ENCODE results near the gene APOBEC3C. TPM values are rescaled to one million over a fixed set of nuclear protein-coding genes. Genes with fewer than 3 reads are reported as not detected.
A peak's percentile ranks its signal among the peaks of the same experiment; 100 is the strongest.
"Not testable (repeated sequence)": the region's sequence is repeated elsewhere in the genome, so short reads cannot be mapped to it uniquely, and the experiment has no call there.

Gene APOBEC3C
- total RNA-seq, 1 donor from 2014 or later = 73.6 TPM

- Mint-ChIP-seq H3K4me3 (peak within 1 kb of the TSS; percentile 96), H3K36me3 (ENCODE audit: low read depth) (peaks cover 16% of the 10 kb centered on the region), H3K27ac (peak within 1 kb of the TSS; percentile 95), H3K4me1 (peaks cover 30% of the 10 kb centered on the region)
- not testable (repeated sequence) for H3K27me3 Mint-ChIP-seq, H3K9me3 Mint-ChIP-seq
- intact Hi-C loops (cut with micrococcal nuclease) = loop anchor here (2.0 kb wide), 1 partner anchor 20 kb away; the partner anchor contains the start of gene APOBEC3D
- DNase-seq = peak; percentile 91
Observed at GRCh38 chr22:39040538-39041296, 26.7 kb downstream of the APOBEC3C start, which contains the start of gene APOBEC3F. Gene APOBEC3F, plus strand, starts transcription at chr22:39040864. Its CDS starts 97 bp downstream, at chr22:39040961.

GRCh38 chr22:39041908-39042307 lies 27.9 kb downstream of the APOBEC3C start:
- peaks cover 29% of the 10 kb centered on the region for H3K4me1 Mint-ChIP-seq
- no peaks in the 10 kb centered on the region for H3K27me3 Mint-ChIP-seq
- no peak for DNase-seq
- H3K9me3 Mint-ChIP-seq = no peaks in the 10 kb centered on the region
- H3K36me3 Mint-ChIP-seq (ENCODE audit: low read depth) = peaks cover 21% of the 10 kb centered on the region
- peak overlapping the region; percentile 96 for H3K4me3 Mint-ChIP-seq
- intact Hi-C loops (cut with micrococcal nuclease) = loop anchor here (2.0 kb wide), 1 partner anchor 21 kb away; the partner anchor contains the start of gene APOBEC3D
- peak overlapping the region; percentile 45 for H3K27ac Mint-ChIP-seq

DNA sequence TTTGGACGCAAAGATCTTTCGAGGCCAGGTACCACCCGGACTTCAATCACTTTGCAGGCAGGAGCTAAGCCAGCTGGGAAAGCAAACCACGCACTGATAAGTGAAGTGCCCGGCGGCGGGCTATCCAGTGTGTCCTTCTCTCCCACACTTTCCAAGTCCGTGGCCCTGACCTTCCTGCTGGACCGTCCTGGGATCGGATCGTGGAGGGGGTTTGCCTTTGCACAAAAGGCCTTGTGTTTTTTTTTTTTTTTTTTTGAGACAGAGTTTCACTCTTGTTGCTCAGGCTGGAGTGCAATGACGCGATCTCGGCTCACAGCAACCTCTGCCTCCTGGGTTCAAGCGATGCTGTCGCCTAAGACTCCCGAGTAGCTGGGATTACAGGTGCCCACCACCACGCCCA lies 29.0 kb downstream of the APOBEC3C start:
- intact Hi-C loops (cut with micrococcal nuclease); H3K27me3 Mint-ChIP-seq; DNase-seq; H3K9me3 Mint-ChIP-seq; H3K27ac Mint-ChIP-seq: not testable (repeated sequence)
- Mint-ChIP-seq H3K36me3 (ENCODE audit: low read depth) (peaks cover 21% of the 10 kb centered on the region), H3K4me1 (peaks cover 28% of the 10 kb centered on the region), H3K4me3 (peak overlapping the region; percentile 7)

GRCh38 chr22:39045136-39045535 lies 31.1 kb downstream of the APOBEC3C start:
- DNase-seq; intact Hi-C loops (cut with micrococcal nuclease); H3K4me3 Mint-ChIP-seq; H3K27me3 Mint-ChIP-seq; H3K9me3 Mint-ChIP-seq: not testable (repeated sequence)
- Mint-ChIP-seq H3K4me1 (peaks cover 21% of the 10 kb centered on the region), H3K36me3 (ENCODE audit: low read depth) (peaks cover 22% of the 10 kb centered on the region), H3K27ac (peak overlapping the region; percentile 45)

DNA sequence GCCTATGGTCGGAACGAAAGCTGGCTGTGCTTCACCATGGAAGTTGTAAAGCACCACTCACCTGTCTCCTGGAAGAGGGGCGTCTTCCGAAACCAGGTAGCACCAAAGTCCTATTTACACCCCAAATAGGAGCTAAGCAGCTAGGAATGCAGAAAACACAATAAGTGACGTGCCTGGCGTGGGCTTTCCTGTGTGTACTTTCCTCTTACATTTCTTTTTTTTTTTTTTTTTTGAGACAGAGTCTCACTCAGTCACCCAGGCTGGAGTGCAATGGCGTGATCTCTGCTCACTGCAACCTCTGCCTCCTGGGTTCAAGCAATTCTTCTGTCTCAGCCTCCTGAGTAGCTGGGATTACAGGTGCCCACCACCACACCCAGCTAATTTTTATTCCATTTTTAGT lies 35.4 kb downstream of the APOBEC3C start:
- H3K4me3 Mint-ChIP-seq; H3K27me3 Mint-ChIP-seq; DNase-seq; H3K9me3 Mint-ChIP-seq; intact Hi-C loops (cut with micrococcal nuclease); H3K27ac Mint-ChIP-seq: not testable (repeated sequence)
- Mint-ChIP-seq H3K36me3 (ENCODE audit: low read depth) (peaks cover 17% of the 10 kb centered on the region), H3K4me1 (peaks cover 10% of the 10 kb centered on the region)

- intact Hi-C loops (cut with micrococcal nuclease); H3K27me3 Mint-ChIP-seq; H3K27ac Mint-ChIP-seq; H3K4me1 Mint-ChIP-seq; H3K4me3 Mint-ChIP-seq; DNase-seq; H3K36me3 Mint-ChIP-seq (ENCODE audit: low read depth); H3K9me3 Mint-ChIP-seq: not testable (repeated sequence)
Observed at GRCh38 chr22:39051844-39052495, 37.9 kb downstream of the APOBEC3C start.

DNA sequence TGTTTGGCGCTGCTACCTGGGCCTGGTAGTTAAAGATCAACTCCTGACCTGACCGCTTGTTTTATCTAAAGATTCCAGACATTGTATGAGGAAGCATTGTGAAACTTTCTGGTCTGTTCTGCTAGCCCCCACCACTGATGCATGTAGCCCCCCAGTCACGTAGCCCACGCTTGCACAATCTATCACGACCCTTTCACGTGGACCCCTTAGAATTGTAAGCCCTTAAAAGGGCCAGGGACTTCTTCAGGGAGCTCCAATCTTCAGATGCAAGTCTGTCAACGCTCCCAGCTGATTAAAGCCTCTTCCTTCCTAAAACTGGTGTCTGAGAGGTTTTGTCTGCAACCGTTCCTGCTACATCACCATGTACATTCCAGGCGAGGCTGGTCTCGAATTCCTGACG lies 41.6 kb downstream of the APOBEC3C start:
- no peak overlapping the region for H3K4me3 Mint-ChIP-seq
- DNase-seq = no peak
- peaks cover 2% of the 10 kb centered on the region for H3K36me3 Mint-ChIP-seq (ENCODE audit: low read depth)
- intact Hi-C loops (cut with micrococcal nuclease) = no loop called here
- H3K27me3 Mint-ChIP-seq = no peaks in the 10 kb centered on the region
- no peaks in the 10 kb centered on the region for H3K4me1 Mint-ChIP-seq
- H3K9me3 Mint-ChIP-seq = no peaks in the 10 kb centered on the region
- no peak overlapping the region for H3K27ac Mint-ChIP-seq

DNA sequence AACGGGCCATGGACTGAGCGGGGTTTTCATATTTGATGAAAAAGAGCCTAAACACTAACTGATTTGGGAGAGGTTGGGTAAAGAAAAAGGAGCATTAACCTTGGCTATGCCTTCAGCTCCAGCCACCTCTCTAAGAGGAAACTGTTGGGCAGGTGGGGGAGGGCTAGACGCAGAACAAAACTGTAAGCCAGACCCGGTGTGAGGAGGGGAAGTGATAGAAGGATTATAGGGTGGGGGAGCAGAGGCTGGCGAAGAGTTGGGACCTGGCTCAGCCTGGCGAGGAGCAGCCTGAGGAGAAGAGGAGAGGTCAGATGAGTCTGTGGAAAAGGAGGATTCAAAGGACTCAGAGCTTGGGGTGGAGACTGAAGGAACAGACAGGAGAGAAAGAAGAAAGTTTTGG lies 47.2 kb downstream of the APOBEC3C start:
- H3K9me3 Mint-ChIP-seq; H3K4me3 Mint-ChIP-seq; H3K27me3 Mint-ChIP-seq; H3K36me3 Mint-ChIP-seq (ENCODE audit: low read depth); DNase-seq; intact Hi-C loops (cut with micrococcal nuclease); H3K4me1 Mint-ChIP-seq; H3K27ac Mint-ChIP-seq: not testable (repeated sequence)

DNA sequence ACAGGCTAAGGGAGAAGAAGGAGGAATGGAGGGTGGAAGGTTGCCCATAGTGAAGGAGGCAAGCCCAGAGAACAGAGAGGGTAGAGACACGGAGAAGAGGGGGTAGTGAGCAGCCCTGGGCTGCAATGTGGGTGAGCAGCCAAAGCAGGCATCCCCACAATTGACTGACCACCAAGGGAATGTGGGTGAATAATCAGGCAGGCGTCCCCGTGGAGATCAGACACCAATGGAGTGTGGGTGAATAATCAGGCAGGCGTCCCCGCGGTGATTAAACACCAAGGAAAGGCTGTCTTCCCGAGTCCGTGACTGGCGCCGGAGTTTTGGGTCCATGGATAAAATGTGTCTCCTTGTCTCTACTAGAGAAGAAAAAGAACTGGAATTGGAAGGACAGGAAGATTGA lies 47.9 kb downstream of the APOBEC3C start:
- H3K27me3 Mint-ChIP-seq; H3K4me1 Mint-ChIP-seq; H3K36me3 Mint-ChIP-seq (ENCODE audit: low read depth); intact Hi-C loops (cut with micrococcal nuclease); H3K27ac Mint-ChIP-seq; DNase-seq; H3K9me3 Mint-ChIP-seq; H3K4me3 Mint-ChIP-seq: not testable (repeated sequence)

DNA sequence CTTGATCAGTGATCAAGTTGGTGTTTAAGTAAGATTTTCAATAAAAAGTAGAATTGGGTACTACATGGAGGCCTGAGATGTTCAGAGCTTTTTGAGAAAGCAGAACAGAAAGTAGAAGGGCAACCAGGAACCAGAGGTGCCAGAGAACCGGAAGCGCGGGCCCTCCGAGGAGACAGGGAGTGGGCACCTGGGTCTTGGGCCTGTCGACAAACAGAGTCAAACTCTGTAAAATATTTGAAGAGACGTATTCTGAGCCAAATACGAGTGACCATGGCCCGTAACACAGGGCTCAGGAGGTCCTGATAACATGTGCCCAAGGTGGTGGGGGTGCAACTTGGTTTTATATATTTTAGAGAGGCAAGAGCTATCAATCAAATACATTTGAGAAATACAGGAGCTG lies 49.8 kb downstream of the APOBEC3C start:
- intact Hi-C loops (cut with micrococcal nuclease); DNase-seq; H3K4me1 Mint-ChIP-seq; H3K36me3 Mint-ChIP-seq (ENCODE audit: low read depth); H3K27ac Mint-ChIP-seq; H3K27me3 Mint-ChIP-seq; H3K9me3 Mint-ChIP-seq; H3K4me3 Mint-ChIP-seq: not testable (repeated sequence)

GRCh38 chr22:39066442-39067276 lies 52.6 kb downstream of the APOBEC3C start:
- intact Hi-C loops (cut with micrococcal nuclease) = loop anchor here (2.0 kb wide), 1 partner anchor 50 kb away; no protein-coding TSS in a partner anchor
- H3K27ac Mint-ChIP-seq = not testable (repeated sequence)

GRCh38 chr22:39068033-39068785 lies 54.2 kb downstream of the APOBEC3C start:
- no peak for DNase-seq
- intact Hi-C loops (cut with micrococcal nuclease) = no loop called here
- H3K4me3 Mint-ChIP-seq = no peak overlapping the region
- peaks cover 7% of the 10 kb centered on the region for H3K4me1 Mint-ChIP-seq
- H3K36me3 Mint-ChIP-seq (ENCODE audit: low read depth) = no peaks in the 10 kb centered on the region
- H3K27ac Mint-ChIP-seq = no peak overlapping the region
- peaks cover 3% of the 10 kb centered on the region for H3K27me3 Mint-ChIP-seq
- no peaks in the 10 kb centered on the region for H3K9me3 Mint-ChIP-seq

More at GRCh38 chr22:39066442-39067276, 52.6 kb downstream of the APOBEC3C start:
- not testable (repeated sequence) for H3K4me3 Mint-ChIP-seq; H3K9me3 Mint-ChIP-seq; H3K36me3 Mint-ChIP-seq (ENCODE audit: low read depth); H3K4me1 Mint-ChIP-seq; DNase-seq; H3K27me3 Mint-ChIP-seq

All from activated CD4-positive, alpha-beta T cell treated with anti-CD3 and anti-CD28 coated beads, Interleukin-2, amount 10 ng/mL, durations not matched to agents 24 days and 14 days (primary cell).